Measurements from ENCODE around the gene TRIM72. TPM values are rescaled to one million over a fixed set of nuclear protein-coding genes. Genes with fewer than 3 reads are reported as not detected.

Gene TRIM72
- total and polyA plus RNA-seq, 9 donors, result 0.01 to 0.11 (median 0.06) TPM; not detected in 5

DNA sequence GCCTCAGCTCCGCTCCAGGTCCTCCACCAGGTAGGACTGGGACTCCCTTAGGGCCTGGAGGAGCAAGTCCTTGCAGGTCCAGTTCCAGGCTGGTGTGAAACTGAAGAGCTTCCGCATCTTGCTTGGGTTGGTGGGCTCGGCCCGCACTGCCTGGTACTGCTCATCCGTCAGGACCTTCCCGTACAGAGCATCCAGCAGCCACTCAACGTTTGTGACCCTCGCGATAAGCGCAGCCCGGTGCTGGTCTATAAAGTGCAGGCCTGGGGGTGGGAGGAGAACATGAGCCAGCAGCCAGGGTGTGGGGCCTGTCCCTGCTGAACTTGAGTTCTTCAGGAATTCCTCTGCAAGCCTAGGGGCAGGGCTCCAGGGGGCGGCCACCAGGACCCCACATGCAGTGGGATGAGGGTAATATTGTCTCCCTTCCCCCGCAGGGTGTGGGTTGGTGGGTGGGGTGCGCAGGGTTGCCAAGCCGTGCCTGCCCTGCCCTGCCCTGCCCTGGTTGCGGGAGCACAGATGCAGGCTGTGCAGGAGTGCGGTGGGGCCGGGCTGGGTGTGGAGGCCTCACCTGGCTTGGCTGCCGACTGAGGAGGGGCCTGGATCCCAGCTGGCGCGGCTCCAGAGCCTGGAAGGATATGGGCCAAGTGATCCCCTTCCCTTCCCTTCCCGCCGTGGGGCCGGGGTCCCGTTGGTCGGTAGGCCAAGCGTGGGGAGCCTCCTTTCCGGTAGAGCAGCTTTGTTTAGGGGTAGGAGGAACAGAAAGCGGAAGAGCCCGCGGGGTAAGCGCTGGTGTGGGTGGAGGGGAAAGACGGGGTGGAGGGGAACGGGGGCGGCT, 12.1 kb upstream of the TRIM72 start:
- peak in 4 of 5 donors; percentile 26 to 64 (median 49) for DNase-seq
- peak overlapping the region in 1 of 2 donors; percentile 22 for H3K27ac ChIP-seq
- intact Hi-C loops (cut with DNase I), result loop anchor here in 1 of 4 donors (10.0 kb wide), 1 partner anchor 223 kb away; the partner anchor contains the start of gene COX6A2
- H3K9me3 ChIP-seq, result no peaks in the 10 kb centered on the region
- H3K4me1 ChIP-seq (ENCODE audit: insufficient read depth), result peaks cover 7% of the 10 kb centered on the region
- H3K4me3 ChIP-seq, result peak overlapping the region; percentile 77
- WGBS, 3 donors, result 9 to 16% (median 10%) methylated on average over 28 to 35 of the region's 35 CpGs
- no peaks in the 10 kb centered on the region for H3K27me3 ChIP-seq
- no peaks in the 10 kb centered on the region for H3K36me3 ChIP-seq
- no peak for TF ChIP-seq EP300 (IDR thresholded peaks at IDR 0.05)
- TF ChIP-seq POLR2A (IDR thresholded peaks at IDR 0.05), result no peak
- TF ChIP-seq CTCF (IDR thresholded peaks at IDR 0.05), result no peak

DNA sequence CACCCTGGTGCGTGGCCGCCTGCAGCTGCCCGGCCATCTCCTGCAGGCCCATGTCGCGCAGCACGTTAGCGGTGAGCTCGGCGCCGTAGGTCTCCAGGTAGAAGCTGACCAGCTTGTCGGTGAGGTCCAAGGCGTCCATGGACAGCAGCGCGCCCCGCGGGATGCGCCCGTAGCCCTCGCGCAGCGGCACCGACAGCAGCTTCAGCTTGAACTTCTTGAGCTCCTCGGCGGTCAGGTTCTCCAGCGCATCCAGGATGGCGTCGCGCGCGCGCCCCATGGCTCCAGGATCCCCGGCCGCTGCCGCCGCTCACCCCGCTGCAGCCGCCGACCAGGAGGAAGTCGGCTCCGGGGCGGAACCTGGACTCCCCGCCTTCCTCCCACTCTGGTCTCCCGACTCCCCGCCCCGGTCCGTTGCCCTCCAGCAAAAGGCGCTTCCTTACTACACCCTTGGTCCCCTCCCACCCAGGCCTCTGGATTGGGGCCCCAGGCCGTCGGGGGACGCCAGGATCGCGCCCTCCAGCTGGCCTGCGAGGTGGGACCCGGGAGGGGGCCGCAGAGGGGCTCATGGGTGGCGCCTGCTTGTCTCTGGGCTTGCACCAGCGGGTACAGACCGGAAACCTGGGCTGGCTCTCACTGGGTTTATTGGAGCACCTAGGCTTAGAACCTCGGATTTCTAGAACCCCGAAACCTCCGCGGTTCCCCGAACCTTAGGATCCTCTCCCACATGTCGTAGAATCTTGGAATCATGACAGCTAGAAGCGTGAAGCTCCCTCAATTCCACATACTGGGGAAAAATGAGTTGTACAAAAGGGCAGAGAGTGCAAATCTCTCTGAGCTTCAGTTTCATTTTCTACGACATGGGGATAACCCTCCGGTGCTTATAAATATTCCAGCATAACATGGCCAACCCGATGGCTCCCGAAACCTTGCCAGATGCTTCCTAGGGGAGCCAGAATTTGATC, 11.2 kb upstream of the TRIM72 start, which contains the start of gene PYCARD:
Gene PYCARD (minus strand): TSS at position 347 of the 962 bp plus-strand sequence. CDS start 70 bp downstream, at position 277.
- Histone ChIP-seq H3K27ac (peak within 1 kb of the TSS; percentile 20 to 22), H3K36me3 (no peaks in the 10 kb centered on the region), H3K27me3 (no peaks in the 10 kb centered on the region), H3K4me3 (peak within 1 kb of the TSS; percentile 77), H3K9me3 (no peaks in the 10 kb centered on the region), H3K4me1 (ENCODE audit: insufficient read depth) (peaks cover 7% of the 10 kb centered on the region)
- intact Hi-C loops (cut with DNase I), result loop anchor here in 1 of 4 donors (10.0 kb wide), 1 partner anchor 222 kb away; the partner anchor contains the start of gene COX6A2
- DNase-seq, result peak; percentile 26 to 66 (median 41)
- no peak for TF ChIP-seq POLR2A (IDR thresholded peaks at IDR 0.05)
- no peak for TF ChIP-seq CTCF (IDR thresholded peaks at IDR 0.05)
- TF ChIP-seq EP300 (IDR thresholded peaks at IDR 0.05), result no peak
- 3 to 6% (median 5%) methylated on average over 67 to 69 of the region's 69 CpGs for WGBS, 3 donors

DNA sequence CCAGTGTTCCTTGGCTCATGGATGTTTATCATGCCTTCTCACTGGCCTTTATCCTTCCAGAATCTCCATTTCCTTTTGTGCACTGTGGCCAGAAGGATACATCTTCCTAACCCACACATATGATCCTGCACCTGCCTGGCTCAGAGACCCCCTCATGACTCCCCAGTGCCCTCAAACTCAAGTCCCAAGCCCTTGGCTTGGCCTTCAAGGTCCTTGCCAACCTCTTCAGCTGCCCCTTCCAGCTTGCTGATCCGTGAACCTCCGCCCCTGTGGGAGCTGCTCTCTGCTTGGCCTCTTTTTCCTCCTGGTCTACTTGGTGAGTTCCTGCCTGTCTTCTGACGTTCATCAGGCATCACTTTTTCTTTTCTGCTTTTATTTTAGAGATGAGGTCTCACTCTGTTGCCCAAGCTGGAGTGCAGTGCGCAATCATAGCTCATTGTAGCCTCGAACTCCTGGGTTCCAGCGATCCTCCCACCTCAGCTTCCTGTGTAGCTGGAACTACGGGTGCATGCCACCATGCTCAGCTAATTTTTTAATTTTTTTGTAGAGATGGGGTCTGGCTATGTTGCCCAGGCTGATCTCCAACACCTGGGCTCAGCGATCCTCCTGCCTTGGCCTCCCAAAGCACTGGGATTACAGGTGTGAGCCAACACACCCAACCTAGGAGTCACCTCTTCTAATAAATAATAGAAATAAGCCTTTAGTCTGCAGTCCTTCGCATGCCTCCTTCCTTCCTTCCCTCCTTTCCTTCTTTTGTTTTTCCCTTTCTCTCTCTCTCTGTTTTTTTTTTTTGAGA, 8.8 kb upstream of the TRIM72 start:
- intact Hi-C loops (cut with DNase I), result loop anchor here in 1 of 4 donors (10.0 kb wide), 1 partner anchor 220 kb away; the partner anchor contains the start of gene COX6A2
- Histone ChIP-seq H3K4me1 (ENCODE audit: insufficient read depth) (peaks cover 7% of the 10 kb centered on the region), H3K27me3 (no peaks in the 10 kb centered on the region), H3K27ac (no peak overlapping the region), H3K4me3 (no peak overlapping the region), H3K36me3 (no peaks in the 10 kb centered on the region), H3K9me3 (no peaks in the 10 kb centered on the region)
- TF ChIP-seq EP300 (IDR thresholded peaks at IDR 0.05), result no peak
- no peak for TF ChIP-seq POLR2A (IDR thresholded peaks at IDR 0.05)
- no peak for TF ChIP-seq CTCF (IDR thresholded peaks at IDR 0.05)
- DNase-seq, result no peak
- 84 to 89% (median 85%) methylated on average over 9 of the region's 9 CpGs for WGBS, 3 donors
